GM13977 (cell line): ENCODE measurements around the gene LYZL1.
"Not testable (repeated sequence)": the region's sequence is repeated elsewhere in the genome, so short reads cannot be mapped to it uniquely, and the experiment has no call there.

Experiments used
- DNase-seq: peaks from one replicate; pipeline ENCODE4 v3.0.0; 2012; ENCODE audit warnings: low spot score
- in situ Hi-C: fragments of 300-500 bp; cut with MboI; formaldehyde crosslinking; loops from one replicate; pipeline ENCODE4 v1.12.0; 2022; ENCODE audit warnings: low sequenced_read_pairs, low pct_unique_long_range_greater_than_20kb, mixed read lengths, inconsistent platforms; ENCODE audit not compliant: unreplicated experiment
- TF ChIP-seq, protein P1 (sequence below): IDR thresholded peaks from 2 replicates; pipeline ENCODE4 v1.5.1; 2012; ENCODE audit warnings: mild to moderate bottlenecking, control low read depth; ENCODE audit not compliant: insufficient read depth; ENCODE audit errors: extremely low read depth, missing control alignments

LYZL1 gene

DNA sequence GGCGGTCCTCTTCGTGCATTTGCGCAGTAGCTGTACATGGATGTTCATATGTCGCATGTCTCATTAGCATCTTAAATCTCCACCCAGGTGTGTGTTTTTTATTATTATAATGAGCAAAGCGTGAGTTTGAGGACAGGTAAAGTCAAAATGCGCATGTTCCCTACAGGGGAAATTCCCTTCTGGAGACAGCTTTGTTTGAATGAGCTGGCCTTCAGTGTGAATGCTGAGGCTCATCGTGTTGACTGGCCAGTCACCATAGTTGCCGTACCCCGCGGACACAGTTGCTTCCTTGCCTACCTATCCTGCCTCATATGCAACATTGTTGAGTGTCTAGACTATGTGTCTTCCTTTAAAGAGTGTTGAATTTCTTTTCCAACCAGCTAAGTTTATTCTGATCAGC, 13.6 kb downstream of the LYZL1 start:
- no peak for DNase-seq
- in situ Hi-C loops, result loop anchor here (25.0 kb wide), 1 partner anchor 640 kb away; no protein-coding TSS in a partner anchor
- TF ChIP-seq, protein P1, sequence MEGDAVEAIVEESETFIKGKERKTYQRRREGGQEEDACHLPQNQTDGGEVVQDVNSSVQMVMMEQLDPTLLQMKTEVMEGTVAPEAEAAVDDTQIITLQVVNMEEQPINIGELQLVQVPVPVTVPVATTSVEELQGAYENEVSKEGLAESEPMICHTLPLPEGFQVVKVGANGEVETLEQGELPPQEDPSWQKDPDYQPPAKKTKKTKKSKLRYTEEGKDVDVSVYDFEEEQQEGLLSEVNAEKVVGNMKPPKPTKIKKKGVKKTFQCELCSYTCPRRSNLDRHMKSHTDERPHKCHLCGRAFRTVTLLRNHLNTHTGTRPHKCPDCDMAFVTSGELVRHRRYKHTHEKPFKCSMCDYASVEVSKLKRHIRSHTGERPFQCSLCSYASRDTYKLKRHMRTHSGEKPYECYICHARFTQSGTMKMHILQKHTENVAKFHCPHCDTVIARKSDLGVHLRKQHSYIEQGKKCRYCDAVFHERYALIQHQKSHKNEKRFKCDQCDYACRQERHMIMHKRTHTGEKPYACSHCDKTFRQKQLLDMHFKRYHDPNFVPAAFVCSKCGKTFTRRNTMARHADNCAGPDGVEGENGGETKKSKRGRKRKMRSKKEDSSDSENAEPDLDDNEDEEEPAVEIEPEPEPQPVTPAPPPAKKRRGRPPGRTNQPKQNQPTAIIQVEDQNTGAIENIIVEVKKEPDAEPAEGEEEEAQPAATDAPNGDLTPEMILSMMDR, result no peak

GRCh38 chr10:29304264-29304994, 15.6 kb downstream of the LYZL1 start:
- TF ChIP-seq, protein P1, result peak; percentile 85
- in situ Hi-C loops, result loop anchor here (25.0 kb wide), 1 partner anchor 642 kb away; no protein-coding TSS in a partner anchor
- peak; percentile 62 for DNase-seq

- no peak for DNase-seq
- TF ChIP-seq, protein P1, result no peak
- in situ Hi-C loops, result loop anchor here (25.0 kb wide), 1 partner anchor 643 kb away; no protein-coding TSS in a partner anchor
These were observed 16.1 kb downstream of the LYZL1 start for GRCh38 chr10:29304995-29305335.

DNA sequence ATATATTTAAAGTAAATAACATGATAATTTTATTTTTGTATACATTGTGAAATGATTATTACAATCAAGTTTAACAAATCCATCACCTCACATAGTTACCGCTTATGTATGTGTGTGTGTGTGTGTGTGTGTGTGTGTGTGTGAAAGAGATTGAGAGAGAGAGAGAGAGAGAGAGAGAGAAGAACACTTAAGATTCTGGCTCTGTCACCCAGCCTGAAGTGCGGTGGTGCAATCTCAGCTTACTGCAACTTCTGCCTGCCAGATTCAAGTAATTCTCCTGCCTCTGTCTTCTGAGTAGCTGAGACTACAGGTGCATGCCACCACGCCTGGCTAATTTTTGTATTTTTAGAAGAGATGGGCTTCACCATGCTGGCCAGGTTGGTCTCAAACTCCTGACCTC, 17.8 kb downstream of the LYZL1 start:
- in situ Hi-C loops, result loop anchor here (25.0 kb wide), 1 partner anchor 644 kb away; no protein-coding TSS in a partner anchor
- DNase-seq, result no peak
- TF ChIP-seq, protein P1, result no peak

DNA sequence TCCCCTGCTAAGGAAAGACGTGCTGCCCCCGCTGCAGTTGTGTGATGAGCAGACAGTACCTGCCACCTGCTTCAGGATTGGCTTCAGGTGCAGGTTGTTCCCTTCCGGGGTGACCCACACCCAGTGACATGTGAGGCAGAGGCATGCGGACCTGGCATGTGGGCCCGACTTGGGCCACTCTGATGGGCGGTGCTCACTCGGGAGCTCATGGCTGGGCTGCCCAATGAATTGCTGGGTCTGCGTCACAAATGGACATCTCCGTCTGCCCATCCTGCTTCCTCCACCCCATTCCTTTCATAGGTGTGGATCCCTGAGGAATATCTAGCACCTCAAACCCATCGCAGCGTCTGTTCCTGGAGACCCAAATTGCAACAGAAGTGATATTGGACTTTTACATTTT, 19.3 kb downstream of the LYZL1 start:
- in situ Hi-C loops, result loop anchor here (25.0 kb wide), 1 partner anchor 646 kb away; no protein-coding TSS in a partner anchor

DNA sequence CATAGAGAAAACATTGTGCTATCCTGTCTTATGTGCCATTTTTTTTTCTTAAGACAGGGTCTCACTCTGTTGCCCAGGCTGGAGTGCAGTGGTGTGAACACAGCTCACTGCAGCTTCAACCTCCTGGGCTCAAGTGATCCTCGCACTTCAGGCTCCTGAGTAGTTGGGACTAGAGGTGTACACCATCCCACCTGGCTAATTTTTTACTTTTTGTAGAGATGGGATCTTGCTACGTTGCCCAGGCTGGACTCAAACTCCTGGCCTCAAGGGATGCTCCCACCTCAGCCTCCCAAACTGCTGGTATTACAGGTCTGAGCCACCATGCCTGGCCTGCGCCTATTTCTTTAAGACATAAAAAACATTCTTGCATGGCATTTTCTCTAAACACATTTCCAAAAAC, 20.6 kb downstream of the LYZL1 start:
- DNase-seq, result no peak
- TF ChIP-seq, protein P1, result no peak
- in situ Hi-C loops, result loop anchor here (25.0 kb wide), 1 partner anchor 647 kb away; no protein-coding TSS in a partner anchor

More for the DNA sequence above, 19.3 kb downstream of the LYZL1 start:
- not testable (repeated sequence) for DNase-seq

- in situ Hi-C loops, result loop anchor here (25.0 kb wide), 1 partner anchor 648 kb away; no protein-coding TSS in a partner anchor
These were observed 21.6 kb downstream of the LYZL1 start for GRCh38 chr10:29310463-29310862.

DNA sequence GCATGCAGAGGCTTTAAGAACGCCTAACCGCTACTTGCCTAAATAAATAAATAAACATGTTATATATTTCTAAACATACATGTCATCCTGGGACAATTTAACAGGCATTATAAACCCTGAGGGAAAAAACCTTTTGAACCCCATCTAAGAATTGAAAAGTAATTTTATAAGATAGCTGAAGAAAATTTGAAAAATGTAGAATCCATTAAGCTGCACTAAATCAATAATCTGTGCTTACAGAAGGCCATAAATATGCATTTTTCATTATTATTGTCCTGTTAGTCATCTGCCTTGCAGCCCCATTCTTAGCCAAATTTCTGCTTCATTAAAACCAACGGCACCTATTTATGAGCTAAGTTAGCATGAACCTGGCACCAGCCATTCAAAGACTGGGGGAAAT, 24.2 kb downstream of the LYZL1 start:
- DNase-seq, result no peak
- in situ Hi-C loops, result loop anchor here (25.0 kb wide), 1 partner anchor 651 kb away; no protein-coding TSS in a partner anchor
- TF ChIP-seq, protein P1, result no peak

More at GRCh38 chr10:29310463-29310862, 21.6 kb downstream of the LYZL1 start:
- DNase-seq, result not testable (repeated sequence)
